Esophagus squamous epithelium (tissue), 5 donors: ENCODE data around the gene JDP2. TPM values are rescaled to one million over a fixed set of nuclear protein-coding genes. Genes with fewer than 3 reads are reported as not detected.

Experiments used
- DNase-seq: peaks from one replicate; lab custom pipeline; 2025; lab: John Stamatoyannopoulos, UW
- H3K27ac ChIP-seq, 4 donors: fragments of 200-600 bp; sonication (generic); one replicate each; pipeline ENCODE4 v1.5.1; 2016 to 2019; ENCODE audit warnings: mild to moderate bottlenecking in 1 of 4
- H3K27me3 ChIP-seq, 4 donors: fragments of 200-600 bp; sonication (generic); 1 replicate in 3 of 4; 2 replicates in 1 of 4; pipeline versions ENCODE4 v1.5.1 to v1.6.0; 2017 to 2021; ENCODE audit warnings: antibody characterized with exemption in 1 of 4
- H3K36me3 ChIP-seq, 3 donors: fragments of 200-600 bp; sonication (generic); one replicate each; pipeline ENCODE4 v1.5.1; 2016 to 2019
- H3K4me1 ChIP-seq, 3 donors: fragments of 200-600 bp; sonication (generic); one replicate each; pipeline ENCODE4 v1.5.1; 2017 to 2019
- H3K4me3 ChIP-seq, 4 donors: fragments of 200-600 bp; sonication (generic); 1 replicate in 3 of 4; 2 replicates in 1 of 4; pipeline ENCODE4 v1.5.1; 2016 to 2019; ENCODE audit warnings: mild to moderate bottlenecking in 2 of 4, moderate library complexity in 1 of 4
- H3K9me3 ChIP-seq, 3 donors: fragments of 200-600 bp; sonication (generic); one replicate each; pipeline ENCODE4 v1.5.1; 2016 to 2019
- POLR2A ChIP-seq, 4 donors: fragments of 450-650 bp; IDR thresholded peaks; one replicate each; pipeline ENCODE4 v1.6.1; 2017; ENCODE audit warnings: antibody characterized with exemption in 4 of 4, mild to moderate bottlenecking in 4 of 4, moderate library complexity in 3 of 4
- WGBS, 2 donors: methylation state at CpG; one replicate each; pipeline ENCODE4 v1.1.5; 2018; 5-methylcytosine and 5-hydroxymethylcytosine counted together
- intact Hi-C: fragments of 100-400 bp; cut with DNase I; formaldehyde crosslinking; loops from one replicate; pipeline ENCODE4 v1.15.0; 2022
- total RNA-seq, 4 donors: library from RNA; depleted of rRNA; stranded (reverse); fragments of >200 nt; gene quantifications; one replicate each; pipeline ENCODE4 v1.1.0, GENCODE V29; 2016
- TF ChIP-seq, protein P1 (sequence below), 6 experiments: fragments of 450-650 bp in 4 of 6; fragments of 200-600 bp in 2 of 6; sonication (generic) in 2 of 6; IDR thresholded peaks; one replicate each; pipeline ENCODE4 v1.5.1; 2016 to 2019; ENCODE audit warnings: antibody characterized with exemption in 6 of 6, mild to moderate bottlenecking in 4 of 6, moderate library complexity in 4 of 6
- donor health status: DM: yes; HTN: yes; CAD: no.

JDP2 gene
- total RNA-seq, 4 donors from 2014 or later: 20.9 to 41.8 (median 36.9) TPM

DNA sequence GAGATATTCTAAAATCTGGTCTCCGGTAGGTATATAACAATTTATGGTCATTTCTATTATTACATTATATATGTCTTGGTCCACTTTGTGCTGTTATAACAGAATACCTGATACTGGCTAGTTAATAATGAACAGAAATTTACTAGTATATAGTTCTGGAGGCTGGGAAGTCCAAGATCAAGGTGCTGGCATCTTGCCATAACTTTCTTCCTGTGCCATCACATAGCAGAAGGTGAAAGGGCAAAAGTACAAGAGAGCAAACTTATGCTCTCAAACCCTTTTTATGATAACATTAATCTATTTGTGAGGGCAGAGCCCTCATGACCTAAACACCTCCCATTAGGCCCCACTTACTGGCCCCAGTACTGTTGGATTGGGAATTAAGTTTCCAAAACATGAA is 76.6 kb downstream of the JDP2 start:
- Histone ChIP-seq H3K36me3 (no peaks in the 10 kb centered on the region), H3K4me3 (no peak overlapping the region), H3K27ac (no peak overlapping the region), H3K9me3 (no peaks in the 10 kb centered on the region), H3K27me3 (no peaks in the 10 kb centered on the region), H3K4me1 (no peaks in the 10 kb centered on the region)
- DNase-seq: no peak
- TF ChIP-seq POLR2A (IDR thresholded peaks at IDR 0.05): no peak
- TF ChIP-seq, protein P1, sequence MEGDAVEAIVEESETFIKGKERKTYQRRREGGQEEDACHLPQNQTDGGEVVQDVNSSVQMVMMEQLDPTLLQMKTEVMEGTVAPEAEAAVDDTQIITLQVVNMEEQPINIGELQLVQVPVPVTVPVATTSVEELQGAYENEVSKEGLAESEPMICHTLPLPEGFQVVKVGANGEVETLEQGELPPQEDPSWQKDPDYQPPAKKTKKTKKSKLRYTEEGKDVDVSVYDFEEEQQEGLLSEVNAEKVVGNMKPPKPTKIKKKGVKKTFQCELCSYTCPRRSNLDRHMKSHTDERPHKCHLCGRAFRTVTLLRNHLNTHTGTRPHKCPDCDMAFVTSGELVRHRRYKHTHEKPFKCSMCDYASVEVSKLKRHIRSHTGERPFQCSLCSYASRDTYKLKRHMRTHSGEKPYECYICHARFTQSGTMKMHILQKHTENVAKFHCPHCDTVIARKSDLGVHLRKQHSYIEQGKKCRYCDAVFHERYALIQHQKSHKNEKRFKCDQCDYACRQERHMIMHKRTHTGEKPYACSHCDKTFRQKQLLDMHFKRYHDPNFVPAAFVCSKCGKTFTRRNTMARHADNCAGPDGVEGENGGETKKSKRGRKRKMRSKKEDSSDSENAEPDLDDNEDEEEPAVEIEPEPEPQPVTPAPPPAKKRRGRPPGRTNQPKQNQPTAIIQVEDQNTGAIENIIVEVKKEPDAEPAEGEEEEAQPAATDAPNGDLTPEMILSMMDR (IDR thresholded peaks at IDR 0.05): no peak
- intact Hi-C loops: no loop called here
- WGBS, 2 donors: 84 to 96% methylated on average over 1 of the region's 1 CpG

DNA sequence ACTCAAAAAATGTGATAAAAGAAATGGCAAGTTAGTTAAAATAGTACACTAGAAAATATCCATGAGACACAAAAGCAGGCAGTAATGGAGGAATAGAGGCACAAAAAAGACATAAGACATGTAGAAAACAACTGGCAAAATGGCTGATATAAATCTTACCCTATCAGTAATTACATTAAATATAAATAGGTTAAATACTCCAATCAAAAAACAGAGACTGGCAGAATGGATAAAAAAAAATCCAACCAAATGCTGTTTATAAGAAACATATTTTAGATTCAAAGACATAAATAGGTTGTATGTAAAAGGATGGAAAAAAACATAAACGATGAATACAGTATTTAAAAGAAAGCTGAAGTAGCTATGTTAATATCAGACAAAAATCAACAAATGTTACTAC is 79.1 kb downstream of the JDP2 start:
- intact Hi-C loops: no loop called here
- H3K9me3 ChIP-seq: peaks cover 0 to 5% (median 0%) of the 10 kb centered on the region in 3 donors

DNA sequence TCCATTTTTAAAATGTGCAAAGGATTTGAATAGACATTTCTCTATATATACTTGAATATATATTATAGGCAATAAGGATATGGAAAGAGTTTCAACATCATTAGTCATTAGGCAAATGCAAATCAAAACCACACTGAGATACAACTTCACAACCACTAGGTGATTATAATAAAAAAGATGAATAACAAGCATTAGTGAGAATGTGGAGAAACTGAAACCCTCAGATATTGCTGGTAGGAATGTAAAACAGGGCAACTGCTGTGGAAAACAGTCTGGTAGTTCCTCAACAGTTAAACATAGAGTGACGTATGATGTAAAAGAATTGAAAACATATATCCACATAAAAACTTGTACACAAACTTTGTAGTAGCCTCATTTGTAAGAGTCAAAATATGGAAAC is 82.7 kb downstream of the JDP2 start:
- peaks cover 0 to 12% (median 0%) of the 10 kb centered on the region in 3 donors for H3K4me1 ChIP-seq
- no peak overlapping the region for H3K27ac ChIP-seq
- WGBS, 2 donors: 76 to 93% methylated on average over 1 of the region's 1 CpG
- no peak for TF ChIP-seq POLR2A (IDR thresholded peaks at IDR 0.05)
- TF ChIP-seq, protein P1 (IDR thresholded peaks at IDR 0.05): no peak
- intact Hi-C loops: no loop called here
- H3K9me3 ChIP-seq: peaks cover 0 to 5% (median 0%) of the 10 kb centered on the region in 3 donors
- no peaks in the 10 kb centered on the region for H3K27me3 ChIP-seq
- DNase-seq: no peak
- H3K36me3 ChIP-seq: no peaks in the 10 kb centered on the region
- H3K4me3 ChIP-seq: no peak overlapping the region

More for the DNA sequence above, 79.1 kb downstream of the JDP2 start:
- H3K4me3 ChIP-seq: no peak overlapping the region
- 96% methylated on average over 1 of the region's 1 CpG for WGBS, 2 donors
- no peaks in the 10 kb centered on the region for H3K27me3 ChIP-seq
- no peak for DNase-seq
- H3K27ac ChIP-seq: no peak overlapping the region
- no peaks in the 10 kb centered on the region for H3K36me3 ChIP-seq
- H3K4me1 ChIP-seq: no peaks in the 10 kb centered on the region
- TF ChIP-seq POLR2A (IDR thresholded peaks at IDR 0.05): no peak
- TF ChIP-seq, protein P1 (IDR thresholded peaks at IDR 0.05): no peak

DNA sequence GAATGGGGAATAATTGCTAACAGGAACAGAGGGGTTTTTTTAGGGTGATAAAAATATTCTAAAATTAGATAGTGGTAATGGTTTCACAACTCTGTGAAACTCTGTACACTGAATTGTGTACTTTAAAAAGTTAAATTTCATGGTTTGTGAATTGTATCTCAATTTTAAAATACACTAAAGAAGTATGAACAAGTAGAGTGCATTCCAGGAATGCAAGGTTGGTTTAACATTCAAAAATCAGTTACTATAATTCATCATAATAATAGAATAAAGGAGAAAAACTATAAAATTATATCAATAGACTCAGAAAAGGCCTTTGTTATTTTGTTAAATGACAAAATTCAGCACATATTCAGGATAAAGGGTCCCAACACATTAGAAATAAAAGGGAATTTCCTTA is 83.4 kb downstream of the JDP2 start:
- peaks cover 0 to 16% (median 0%) of the 10 kb centered on the region in 3 donors for H3K4me1 ChIP-seq
- no peak overlapping the region for H3K27ac ChIP-seq
- H3K4me3 ChIP-seq: no peak overlapping the region
- H3K9me3 ChIP-seq: peaks cover 0 to 5% (median 0%) of the 10 kb centered on the region in 3 donors
- H3K36me3 ChIP-seq: no peaks in the 10 kb centered on the region
- no peak for TF ChIP-seq POLR2A (IDR thresholded peaks at IDR 0.05)
- TF ChIP-seq, protein P1 (IDR thresholded peaks at IDR 0.05): no peak
- H3K27me3 ChIP-seq: no peaks in the 10 kb centered on the region
- intact Hi-C loops: no loop called here
- DNase-seq: no peak

DNA sequence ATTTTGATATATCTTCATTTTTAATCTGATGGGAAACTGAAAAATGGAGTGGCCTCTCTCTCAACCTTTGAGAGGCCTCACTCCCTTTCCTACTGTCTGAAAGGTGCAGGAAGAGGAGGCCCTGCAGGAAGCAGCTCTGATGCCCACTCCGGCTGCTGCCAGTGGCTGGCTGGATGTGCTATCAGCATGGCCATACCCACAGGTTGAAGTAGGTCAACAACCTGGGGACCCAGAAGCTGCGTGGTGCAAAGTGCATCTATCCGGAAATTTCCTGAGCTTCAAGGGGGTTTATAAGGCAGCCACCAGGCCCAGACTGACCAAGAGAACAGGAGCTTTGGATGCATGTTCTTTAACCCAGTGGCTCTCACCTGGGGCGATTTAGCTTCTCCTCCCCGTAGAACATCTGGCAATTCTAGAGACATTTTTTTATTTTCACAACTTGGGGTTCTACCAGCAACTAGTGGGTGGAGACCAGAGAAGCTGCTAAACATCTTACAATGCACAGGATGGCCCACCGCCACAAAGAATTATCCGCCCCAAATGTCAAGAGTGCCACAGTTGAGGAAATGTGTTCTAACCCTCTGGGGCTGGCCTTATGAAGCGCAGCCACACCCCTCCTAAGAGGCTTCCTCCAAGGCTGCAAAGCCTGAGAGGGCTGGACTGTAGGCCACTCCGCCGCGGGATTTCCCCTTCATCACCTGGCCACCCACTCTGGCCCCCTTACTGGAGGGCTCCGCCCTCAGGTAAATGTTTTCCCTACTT is 86.3 kb downstream of the JDP2 start:
- H3K4me1 ChIP-seq: peaks cover 0 to 16% (median 0%) of the 10 kb centered on the region in 3 donors
- no peak for DNase-seq
- no peaks in the 10 kb centered on the region for H3K27me3 ChIP-seq
- 77 to 79% methylated on average over 8 to 10 of the region's 12 CpGs for WGBS, 2 donors
- intact Hi-C loops: no loop called here
- H3K4me3 ChIP-seq: no peak overlapping the region
- H3K27ac ChIP-seq: no peak overlapping the region
- TF ChIP-seq POLR2A (IDR thresholded peaks at IDR 0.05): no peak
- TF ChIP-seq, protein P1 (IDR thresholded peaks at IDR 0.05): no peak
- no peaks in the 10 kb centered on the region for H3K36me3 ChIP-seq
- H3K9me3 ChIP-seq: peaks cover 0 to 5% (median 0%) of the 10 kb centered on the region in 3 donors
